ENCODE data around the gene COLEC12. TPM values are rescaled to one million over a fixed set of nuclear protein-coding genes. Genes with fewer than 3 reads are reported as not detected.
A peak's percentile ranks its signal among the peaks of the same experiment; 100 is the strongest.

The COLEC12 gene
- total and polyA plus RNA-seq, 2 experiments from 2014 or later = 19.4 to 25.9 TPM

DNA sequence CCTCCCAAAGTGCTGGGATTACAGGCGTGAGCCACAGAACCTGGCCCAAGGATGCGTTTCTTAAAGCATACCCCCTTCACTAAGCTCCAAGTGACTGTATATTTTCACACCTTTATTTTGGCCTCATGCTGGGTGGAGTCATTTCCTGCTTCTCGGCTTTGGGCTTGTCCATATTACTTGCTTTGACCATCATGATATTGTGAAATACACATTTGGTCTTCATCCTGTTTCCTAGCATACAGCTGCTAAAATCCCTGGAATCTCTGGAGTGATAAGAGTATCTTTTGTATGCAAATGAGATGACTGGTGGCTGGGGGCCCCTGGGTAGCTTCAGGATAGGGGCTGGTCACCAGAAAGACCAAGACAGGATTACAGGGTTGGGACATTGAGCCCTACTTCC, 17.6 kb upstream of the COLEC12 start:
- Histone ChIP-seq H3K27ac (no peak overlapping the region), H3K9me3 (ENCODE audit: low read depth) (no peaks in the 10 kb centered on the region), H3K9ac (no peak overlapping the region), H3F3A (ENCODE audit: insufficient read depth) (no peaks in the 10 kb centered on the region), H3K4me3 (no peak overlapping the region), H3K79me2 (ENCODE audit: insufficient read depth) (no peaks in the 10 kb centered on the region), H3K4me1 (ENCODE audit: insufficient read depth) (peaks cover 5% of the 10 kb centered on the region; the same call in 1 of the 2 replicates), H2AFZ (no peak overlapping the region), H3K4me2 (ENCODE audit: unreplicated experiment) (no peak overlapping the region), H3K36me3 (ENCODE audit: low read depth) (no peaks in the 10 kb centered on the region), H3K9me2 (ENCODE audit: insufficient read depth) (no peaks in the 10 kb centered on the region), H3K27me3 (replicated peaks; ENCODE audit: insufficient read depth) (no peaks in the 10 kb centered on the region), H4K20me1 (ENCODE audit: insufficient read depth) (no peaks in the 10 kb centered on the region)
- 54 to 59% methylated on average over 3 of the region's 3 CpGs for WGBS, 2 experiments (ENCODE audit: low coverage in 1 of 2, low lambda C conversion rate in 2 of 2, missing lambda C conversion rate in 2 of 2)
- DNase-seq = peak; percentile 21
- in situ Hi-C loops (cut with MboI) = no loop called here
- TF ChIP-seq EZH2phosphoT487 (IDR thresholded peaks at IDR 0.05; ENCODE audit: insufficient read depth, low read depth) (no peak), EZH2 (IDR thresholded peaks at IDR 0.05; ENCODE audit: insufficient read depth, poor library complexity, severe bottlenecking) (no peak)

DNA sequence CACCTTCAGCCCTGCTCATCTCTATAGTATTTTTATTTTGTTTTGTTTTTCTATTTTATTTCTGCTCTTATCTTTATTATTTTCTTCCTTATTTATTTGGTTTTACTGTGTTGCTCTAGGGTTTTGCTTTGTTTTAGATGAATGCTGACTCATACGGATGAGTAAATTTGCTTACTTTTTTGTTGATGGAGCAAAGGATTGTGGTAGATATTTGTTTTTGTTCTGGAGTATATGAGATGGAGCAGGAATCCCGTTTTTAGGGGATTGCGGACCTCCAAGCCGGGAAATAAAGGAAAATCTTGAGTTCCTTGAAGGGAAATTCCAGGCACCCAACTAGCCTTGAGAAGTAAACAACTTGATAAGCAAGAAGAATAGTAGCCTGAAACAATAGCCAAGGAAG, 15.3 kb upstream of the COLEC12 start:
- H2AFZ ChIP-seq = no peak overlapping the region
- H3K27ac ChIP-seq = no peak overlapping the region
- no peak overlapping the region for H3K9ac ChIP-seq
- H3K27me3 ChIP-seq (replicated peaks; ENCODE audit: insufficient read depth) = no peaks in the 10 kb centered on the region
- H3K9me3 ChIP-seq (ENCODE audit: low read depth) = no peaks in the 10 kb centered on the region
- H3K4me1 ChIP-seq (ENCODE audit: insufficient read depth) = peaks cover 5% of the 10 kb centered on the region; the same call in 1 of the 2 replicates
- no peaks in the 10 kb centered on the region for H4K20me1 ChIP-seq (ENCODE audit: insufficient read depth)
- H3K4me3 ChIP-seq = no peak overlapping the region
- H3K4me2 ChIP-seq (ENCODE audit: unreplicated experiment) = no peak overlapping the region
- TF ChIP-seq EZH2phosphoT487 (IDR thresholded peaks at IDR 0.05; ENCODE audit: insufficient read depth, low read depth) = no peak
- no peak for TF ChIP-seq EZH2 (IDR thresholded peaks at IDR 0.05; ENCODE audit: insufficient read depth, poor library complexity, severe bottlenecking)
- no peaks in the 10 kb centered on the region for H3K79me2 ChIP-seq (ENCODE audit: insufficient read depth)
- in situ Hi-C loops (cut with MboI) = no loop called here
- no peaks in the 10 kb centered on the region for H3K36me3 ChIP-seq (ENCODE audit: low read depth)
- no peaks in the 10 kb centered on the region for H3K9me2 ChIP-seq (ENCODE audit: insufficient read depth)
- no peaks in the 10 kb centered on the region for H3F3A ChIP-seq (ENCODE audit: insufficient read depth)
- WGBS, 2 experiments (ENCODE audit: low coverage in 1 of 2, low lambda C conversion rate in 2 of 2, missing lambda C conversion rate in 2 of 2) = 68 to 73% methylated on average over 4 of the region's 4 CpGs
- peak; percentile 28 for DNase-seq

- 86 to 92% methylated on average over 33 to 39 of the region's 44 CpGs for WGBS, 2 experiments (ENCODE audit: low coverage in 1 of 2, low lambda C conversion rate in 2 of 2, missing lambda C conversion rate in 2 of 2)
- no peak for DNase-seq
- H3F3A ChIP-seq (ENCODE audit: insufficient read depth) = no peaks in the 10 kb centered on the region
- no peak overlapping the region for H3K27ac ChIP-seq
- H3K4me3 ChIP-seq = no peak overlapping the region
- in situ Hi-C loops (cut with MboI) = no loop called here
- H3K9me3 ChIP-seq (ENCODE audit: low read depth) = no peaks in the 10 kb centered on the region
- no peaks in the 10 kb centered on the region for H4K20me1 ChIP-seq (ENCODE audit: insufficient read depth)
- peaks cover 5% of the 10 kb centered on the region; the same call in 1 of the 2 replicates for H3K4me1 ChIP-seq (ENCODE audit: insufficient read depth)
- H3K9me2 ChIP-seq (ENCODE audit: insufficient read depth) = no peaks in the 10 kb centered on the region
- no peak overlapping the region for H2AFZ ChIP-seq
- H3K27me3 ChIP-seq (replicated peaks; ENCODE audit: insufficient read depth) = no peaks in the 10 kb centered on the region
- TF ChIP-seq EZH2phosphoT487 (IDR thresholded peaks at IDR 0.05; ENCODE audit: insufficient read depth, low read depth) = no peak
- no peak for TF ChIP-seq EZH2 (IDR thresholded peaks at IDR 0.05; ENCODE audit: insufficient read depth, poor library complexity, severe bottlenecking)
- no peaks in the 10 kb centered on the region for H3K79me2 ChIP-seq (ENCODE audit: insufficient read depth)
- no peak overlapping the region for H3K4me2 ChIP-seq (ENCODE audit: unreplicated experiment)
- no peaks in the 10 kb centered on the region for H3K36me3 ChIP-seq (ENCODE audit: low read depth)
- no peak overlapping the region for H3K9ac ChIP-seq
Measured at GRCh38 chr18:515156-515815, 14.8 kb upstream of the COLEC12 start.

GRCh38 chr18:513826-514530, 13.5 kb upstream of the COLEC12 start:
- Histone ChIP-seq H3K4me2 (ENCODE audit: unreplicated experiment) (no peak overlapping the region), H3K9me3 (ENCODE audit: low read depth) (no peaks in the 10 kb centered on the region), H3K36me3 (ENCODE audit: low read depth) (no peaks in the 10 kb centered on the region), H3K4me3 (no peak overlapping the region), H3K4me1 (ENCODE audit: insufficient read depth) (0 out of 2 replicates have a peak, but pooled peaks cover 5% of the 10 kb centered on the region), H3K79me2 (ENCODE audit: insufficient read depth) (no peaks in the 10 kb centered on the region), H4K20me1 (ENCODE audit: insufficient read depth) (no peaks in the 10 kb centered on the region), H3F3A (ENCODE audit: insufficient read depth) (no peaks in the 10 kb centered on the region), H3K27ac (no peak overlapping the region), H3K9me2 (ENCODE audit: insufficient read depth) (no peaks in the 10 kb centered on the region), H3K9ac (no peak overlapping the region), H2AFZ (no peak overlapping the region), H3K27me3 (replicated peaks; ENCODE audit: insufficient read depth) (no peaks in the 10 kb centered on the region)
- no peak for DNase-seq
- in situ Hi-C loops (cut with MboI) = no loop called here
- 92 to 93% methylated on average over 31 to 36 of the region's 36 CpGs for WGBS, 2 experiments (ENCODE audit: low coverage in 1 of 2, low lambda C conversion rate in 2 of 2, missing lambda C conversion rate in 2 of 2)
- TF ChIP-seq EZH2 (IDR thresholded peaks at IDR 0.05; ENCODE audit: insufficient read depth, poor library complexity, severe bottlenecking) (no peak), EZH2phosphoT487 (IDR thresholded peaks at IDR 0.05; ENCODE audit: insufficient read depth, low read depth) (no peak)

Data from GM23248 (cell line).